HG03442 (cell line): ENCODE results near the gene FIBCD1.
"Not testable (repeated sequence)": the region's sequence is repeated elsewhere in the genome, so short reads cannot be mapped to it uniquely, and the experiment has no call there.

Experiments used
- ATAC-seq: cut with Tn5 transposase; IDR thresholded peaks from one replicate; pipeline ENCODE4 v1.9.1; 2021; ENCODE audit warnings: mild to moderate bottlenecking, moderate library complexity; ENCODE audit not compliant: unreplicated experiment

The FIBCD1 gene

DNA sequence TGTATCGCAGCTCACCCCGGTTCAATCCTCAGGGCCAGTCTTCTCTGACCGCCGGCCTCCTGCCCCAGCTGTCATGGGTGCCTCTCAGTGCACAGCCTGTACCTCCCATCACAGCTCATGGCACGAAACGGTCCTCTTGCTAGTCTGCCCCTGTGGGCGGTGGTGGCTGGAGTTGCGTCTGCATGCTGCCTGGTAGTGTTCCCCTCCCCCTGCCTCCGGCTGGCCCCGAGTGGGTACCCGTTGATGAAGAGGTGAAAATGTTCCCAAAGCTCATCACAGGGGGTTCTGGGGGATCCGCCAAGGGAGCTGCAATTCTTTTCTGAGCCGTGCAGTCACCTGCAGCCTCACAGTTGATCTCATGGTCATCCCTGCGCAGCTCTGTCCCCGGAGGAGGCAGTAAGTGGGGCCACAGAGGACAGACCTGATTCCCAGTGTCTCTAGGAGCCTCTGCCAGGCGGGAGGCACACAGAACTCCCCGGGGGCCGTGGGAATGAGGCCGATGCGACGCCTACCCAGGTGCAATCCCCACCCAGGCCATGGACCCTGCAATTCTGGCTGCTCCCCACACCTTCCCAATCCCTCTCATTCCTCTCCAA is 34.7 kb upstream of the FIBCD1 start:
- ATAC-seq = no peak

DNA sequence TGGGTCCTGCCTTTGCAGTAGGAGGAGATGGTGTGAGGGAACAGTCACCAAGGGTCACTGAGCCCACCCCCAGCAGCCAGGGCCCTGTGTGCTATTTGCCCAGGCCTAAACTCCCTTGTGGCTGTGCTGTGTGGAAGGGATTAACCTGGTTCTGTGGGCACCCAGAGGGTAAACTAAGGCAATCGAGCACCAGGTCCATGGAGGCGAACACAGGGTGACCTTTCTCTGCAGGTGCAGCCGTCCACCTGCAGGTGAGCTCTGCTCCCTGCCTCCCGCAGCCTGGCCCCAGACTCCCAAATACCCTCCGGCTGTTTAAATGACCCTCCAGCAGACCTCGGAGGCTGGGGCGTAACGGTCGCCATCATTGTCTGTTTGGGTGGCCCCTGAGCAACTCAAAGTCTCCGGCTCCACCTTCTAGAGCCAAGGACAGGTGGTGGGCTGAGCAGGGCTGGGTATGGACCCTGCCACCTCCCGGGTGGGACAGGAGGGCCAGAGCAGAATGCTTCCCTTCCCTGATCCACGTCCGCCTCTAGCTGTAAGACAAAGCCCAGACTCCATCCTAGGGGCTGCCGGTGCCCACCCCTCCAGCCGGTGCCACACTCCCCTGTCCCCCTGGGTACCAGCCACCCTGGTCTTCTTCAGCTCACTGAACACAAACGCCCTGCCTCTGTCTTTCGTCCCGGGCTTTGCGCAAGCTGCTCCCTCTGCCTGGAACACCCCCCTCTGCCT is 34.1 kb upstream of the FIBCD1 start:
- ATAC-seq = no peak

DNA sequence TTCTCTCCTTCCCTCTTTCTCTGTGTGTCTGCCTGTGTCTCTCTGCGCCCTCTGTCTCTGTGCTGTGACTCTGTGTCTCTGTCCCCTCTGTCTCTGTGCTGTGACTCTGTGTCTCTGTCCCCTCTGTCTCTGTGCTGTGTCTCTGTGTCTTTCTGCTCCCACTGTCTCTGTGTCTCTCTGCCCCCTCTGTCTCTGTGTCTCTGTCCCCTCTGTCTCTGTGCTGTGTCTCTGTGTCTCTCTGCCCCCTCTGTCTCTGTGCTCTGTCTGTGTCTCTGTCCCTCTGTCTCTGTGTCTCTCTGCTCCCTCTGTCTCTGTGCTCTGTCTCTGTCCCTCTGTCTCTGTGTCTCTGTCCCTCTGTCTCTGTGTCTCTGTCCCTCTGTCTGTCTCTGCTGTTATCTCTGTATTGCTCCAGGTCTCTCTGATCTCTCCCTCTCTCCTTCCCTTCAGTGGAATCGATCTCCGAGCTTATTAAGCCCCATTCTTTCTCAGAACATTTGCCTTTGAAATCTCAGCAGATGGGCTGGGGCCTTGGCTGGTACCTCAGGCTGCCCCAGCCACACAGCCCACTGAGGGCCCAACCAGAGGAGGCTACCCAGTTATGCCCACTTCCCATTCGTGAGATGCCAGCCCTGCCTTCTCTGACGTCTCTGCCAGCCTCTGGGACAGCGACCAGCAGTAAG is 33.4 kb upstream of the FIBCD1 start:
- ATAC-seq = no peak

GRCh38 chr9:130971294-130971849 is 32.3 kb upstream of the FIBCD1 start:
- no peak for ATAC-seq

DNA sequence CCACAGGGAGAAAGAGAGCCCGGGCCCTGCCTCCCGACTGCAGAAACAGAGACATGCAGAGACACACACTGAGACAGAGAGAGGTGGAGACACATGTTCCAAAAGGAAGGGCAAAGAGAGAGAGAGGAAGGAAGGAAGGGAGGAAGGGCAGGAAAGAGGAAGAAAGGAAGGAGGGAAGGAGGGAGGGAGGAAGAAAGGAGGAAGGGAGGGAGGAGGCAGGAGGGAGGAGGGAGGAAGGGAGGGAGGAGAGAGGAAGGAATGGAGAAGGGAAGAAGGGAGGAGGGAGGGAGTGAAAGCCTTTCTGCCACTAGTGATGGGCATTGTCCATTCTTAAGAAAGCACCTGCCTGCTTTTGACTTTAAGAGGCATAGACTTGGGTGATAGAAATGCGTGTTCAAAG is 31.8 kb upstream of the FIBCD1 start:
- no peak for ATAC-seq

GRCh38 chr9:130970052-130970451 is 31.0 kb upstream of the FIBCD1 start:
- no peak for ATAC-seq

GRCh38 chr9:130965680-130966079 is 26.6 kb upstream of the FIBCD1 start:
- no peak for ATAC-seq

GRCh38 chr9:130963916-130964315 is 24.9 kb upstream of the FIBCD1 start:
- no peak for ATAC-seq

GRCh38 chr9:130963337-130963908 is 24.4 kb upstream of the FIBCD1 start:
- ATAC-seq = no peak

- ATAC-seq = no peak
Measured at GRCh38 chr9:130962418-130963316, 23.6 kb upstream of the FIBCD1 start.

- no peak for ATAC-seq
Measured at GRCh38 chr9:130961511-130962300, 22.7 kb upstream of the FIBCD1 start.

DNA sequence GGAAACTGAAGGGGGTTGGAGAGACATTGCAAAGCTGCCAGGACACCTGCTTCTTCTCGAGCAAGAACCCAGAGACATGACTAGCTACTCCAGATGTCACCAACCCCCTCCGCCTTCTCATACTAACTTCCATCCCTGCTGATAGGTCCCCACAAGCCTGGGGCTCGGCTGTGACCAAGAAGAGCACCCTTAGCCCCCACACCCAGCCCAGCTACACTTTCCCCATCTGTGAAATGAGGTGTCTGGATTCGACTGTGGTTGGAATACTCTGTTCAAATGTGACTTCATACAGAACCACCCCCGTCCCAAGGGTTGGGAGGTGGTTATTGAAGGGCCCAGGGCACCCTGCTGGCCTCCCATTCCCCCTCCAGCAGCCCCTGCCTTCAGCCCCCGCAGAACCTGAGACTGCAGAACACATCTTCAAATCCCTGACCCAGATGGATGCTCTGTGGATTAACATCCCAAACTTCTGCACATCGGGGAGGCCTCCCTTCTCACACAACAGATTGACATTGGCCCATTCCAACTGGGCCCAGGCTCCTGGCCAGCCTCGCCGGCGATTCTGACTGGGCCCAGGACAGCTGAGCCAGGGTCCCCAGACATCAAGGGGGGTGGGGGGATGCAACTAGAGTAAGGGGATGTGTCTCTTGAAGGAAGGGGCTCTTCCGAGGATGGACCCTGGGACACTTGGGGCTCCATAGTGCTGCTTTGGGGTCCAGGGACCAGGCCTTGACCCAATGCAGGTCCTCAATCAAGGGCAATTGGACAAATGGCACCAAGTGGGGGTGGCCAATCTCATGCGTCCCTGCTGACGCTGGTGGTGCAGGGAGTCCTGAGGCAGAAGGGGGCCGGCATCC is 21.7 kb upstream of the FIBCD1 start:
- ATAC-seq = no peak

DNA sequence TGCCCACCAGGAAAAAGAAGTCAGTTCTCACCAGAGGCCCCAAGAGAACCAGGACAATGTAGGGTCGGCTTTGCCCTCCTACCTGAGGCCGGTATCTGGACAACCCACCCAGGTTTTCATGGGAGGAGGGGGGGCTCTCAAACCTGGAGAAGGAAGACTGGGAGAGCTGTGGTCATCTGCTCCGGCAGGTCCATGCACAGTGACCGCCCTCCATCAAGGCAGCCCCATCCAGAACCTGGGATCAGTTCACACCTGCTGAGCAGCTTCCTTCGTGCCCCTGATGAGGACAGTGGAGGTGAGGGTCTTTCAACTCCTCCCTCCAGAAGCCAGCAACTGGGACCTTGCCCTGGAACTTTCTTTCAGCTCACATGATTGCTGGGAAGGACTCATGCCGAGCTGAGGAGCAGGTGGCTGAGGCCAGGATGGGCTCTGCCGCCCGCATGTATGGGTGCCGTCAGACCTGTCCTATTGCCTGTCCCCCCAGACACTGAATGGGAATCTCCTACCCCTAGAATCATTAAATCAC is 20.8 kb upstream of the FIBCD1 start:
- no peak for ATAC-seq

DNA sequence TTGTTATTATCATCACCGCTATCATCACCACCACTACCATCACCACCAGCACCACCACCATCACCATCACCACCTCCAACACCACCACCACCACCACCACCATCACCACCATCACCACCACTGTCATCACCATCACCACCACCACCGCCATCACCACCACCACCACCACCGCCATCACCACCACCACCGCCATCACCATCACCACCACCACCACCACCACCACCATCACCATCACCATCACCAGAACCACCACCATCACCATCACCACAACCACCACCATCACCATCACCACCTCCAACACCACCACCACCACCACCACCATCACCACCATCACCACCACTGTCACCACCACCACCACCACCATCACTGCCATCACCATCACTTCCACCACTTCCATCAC is 19.5 kb upstream of the FIBCD1 start:
- not testable (repeated sequence) for ATAC-seq

GRCh38 chr9:130957451-130958203 is 18.6 kb upstream of the FIBCD1 start:
- no peak for ATAC-seq

DNA sequence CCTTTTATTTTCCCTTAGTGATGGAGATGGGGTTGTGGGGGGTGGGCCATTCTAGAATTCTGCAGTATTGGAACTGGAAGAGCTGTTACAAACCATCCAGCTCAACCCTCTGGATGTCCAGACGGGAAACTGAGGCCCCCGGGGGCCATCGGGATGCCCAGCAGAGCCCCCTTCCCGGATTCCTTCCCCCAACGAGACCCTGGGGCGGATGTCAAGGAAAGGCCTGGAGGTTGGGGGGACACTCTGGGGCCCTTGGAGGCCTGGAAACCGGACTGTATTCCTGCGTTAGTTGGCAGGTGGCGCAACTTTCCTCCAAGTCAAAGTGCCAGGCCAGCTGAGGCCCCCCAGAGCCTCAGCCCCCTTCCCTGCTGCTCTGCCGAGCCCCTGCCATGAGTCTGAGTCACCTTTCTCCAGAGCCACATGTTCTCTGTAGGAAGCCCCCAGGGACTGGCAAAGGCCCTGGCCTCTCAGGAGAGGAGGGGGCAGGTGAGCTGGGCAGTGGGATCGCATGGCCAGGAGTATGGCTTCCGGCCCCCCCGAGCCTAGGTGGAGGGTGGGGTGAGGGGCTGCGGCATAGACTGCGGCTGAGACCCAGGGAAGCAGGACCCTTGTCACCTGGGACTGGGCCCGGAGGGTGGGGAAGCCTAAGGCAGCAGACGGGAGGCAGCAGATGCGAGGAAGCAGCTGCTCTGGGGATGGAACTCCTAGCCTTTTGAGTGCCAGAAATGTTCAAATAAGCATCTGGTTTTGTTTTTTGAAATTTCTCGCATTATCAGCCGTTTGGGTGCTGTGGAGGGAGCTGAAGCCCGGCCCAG is 17.8 kb upstream of the FIBCD1 start:
- ATAC-seq = no peak
